Measurements from ENCODE around the gene RPL18.

DNA sequence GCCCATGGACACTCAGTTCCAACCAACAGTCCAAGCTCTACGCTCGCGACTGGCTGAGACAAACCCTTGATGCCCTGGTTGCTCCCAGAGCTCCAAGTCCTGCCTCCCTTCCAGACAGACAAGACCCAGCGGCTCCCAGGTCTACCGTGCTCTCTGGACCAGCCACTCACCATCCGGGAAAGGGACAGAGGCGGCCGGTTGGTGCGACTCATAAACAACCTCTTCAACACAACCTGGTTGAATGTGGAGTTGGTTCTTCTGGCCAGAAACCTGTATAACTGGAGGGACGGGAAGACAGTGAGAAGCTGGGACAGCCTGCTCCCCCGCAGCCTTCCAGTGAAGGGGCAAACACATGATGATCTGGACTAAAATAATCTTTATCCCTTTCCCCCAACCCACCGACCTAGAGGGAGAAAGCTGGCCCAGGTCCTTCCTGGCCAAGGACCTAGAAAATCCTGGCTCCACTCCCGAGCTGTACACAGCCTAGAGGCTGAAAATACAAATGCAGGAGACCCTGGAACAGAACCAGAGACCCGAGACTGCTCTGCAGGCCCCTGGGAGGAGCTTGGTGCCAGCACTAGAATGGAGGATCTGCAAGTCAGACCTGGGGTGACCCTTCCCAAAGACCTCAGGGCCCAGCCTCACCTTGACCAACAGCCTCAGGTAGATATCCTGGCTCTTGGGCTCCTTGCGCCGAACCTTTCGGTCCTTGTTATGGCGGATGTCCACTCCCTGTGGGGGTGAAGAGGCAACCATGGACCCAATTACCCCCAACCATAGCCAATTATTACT is 1.6 kb downstream of the RPL18 start:
- TF ChIP-seq, protein P1, sequence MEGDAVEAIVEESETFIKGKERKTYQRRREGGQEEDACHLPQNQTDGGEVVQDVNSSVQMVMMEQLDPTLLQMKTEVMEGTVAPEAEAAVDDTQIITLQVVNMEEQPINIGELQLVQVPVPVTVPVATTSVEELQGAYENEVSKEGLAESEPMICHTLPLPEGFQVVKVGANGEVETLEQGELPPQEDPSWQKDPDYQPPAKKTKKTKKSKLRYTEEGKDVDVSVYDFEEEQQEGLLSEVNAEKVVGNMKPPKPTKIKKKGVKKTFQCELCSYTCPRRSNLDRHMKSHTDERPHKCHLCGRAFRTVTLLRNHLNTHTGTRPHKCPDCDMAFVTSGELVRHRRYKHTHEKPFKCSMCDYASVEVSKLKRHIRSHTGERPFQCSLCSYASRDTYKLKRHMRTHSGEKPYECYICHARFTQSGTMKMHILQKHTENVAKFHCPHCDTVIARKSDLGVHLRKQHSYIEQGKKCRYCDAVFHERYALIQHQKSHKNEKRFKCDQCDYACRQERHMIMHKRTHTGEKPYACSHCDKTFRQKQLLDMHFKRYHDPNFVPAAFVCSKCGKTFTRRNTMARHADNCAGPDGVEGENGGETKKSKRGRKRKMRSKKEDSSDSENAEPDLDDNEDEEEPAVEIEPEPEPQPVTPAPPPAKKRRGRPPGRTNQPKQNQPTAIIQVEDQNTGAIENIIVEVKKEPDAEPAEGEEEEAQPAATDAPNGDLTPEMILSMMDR (conservative IDR thresholded peaks at IDR 0.05; ENCODE audit: low read depth, low read length), result no peak
- TF ChIP-seq EZH2 (IDR thresholded peaks at IDR 0.05; ENCODE audit: borderline replicate concordance, low read depth, low read length, poor library complexity, severe bottlenecking), result no peak
